IMR-90 (cell line): ENCODE data around the gene DHDH. TPM values are rescaled to one million over a fixed set of nuclear protein-coding genes. Genes with fewer than 3 reads are reported as not detected.

Experiments used
- ATAC-seq: fragments of 200-7000 bp; cut with Tn5 transposase; 2 replicates; pipeline ENCODE4 v1.9.1; 2020; ENCODE audit warnings: low read depth, mild to moderate bottlenecking, moderate library complexity
- BruUV-seq: library from RNA; stranded (reverse); fragments of 400-500 nt; replicated peaks from 2 replicates; lab custom pipeline; 2021; lab: Mats Ljungman, UMichigan
- CTCF ChIA-PET: fragments of 300-600 bp; formaldehyde crosslinking; extraction: SDS; loops from one replicate; lab custom pipeline; 2021; ENCODE audit warnings: antibody characterized with exemption; lab: Yijun Ruan, JAX
- POLR2A ChIA-PET: fragments of 300-600 bp; sonication (Branson Sonifier 250); formaldehyde crosslinking; loops from one replicate; lab custom pipeline; 2022; ENCODE audit warnings: antibody characterized with exemption; ENCODE audit not compliant: unreplicated experiment; lab: Charles Lee
- DNase-seq: peaks from one replicate; pipeline ENCODE4 v3.0.0; 2013
- H2AFZ ChIP-seq: replicated peaks from 2 replicates; pipeline ENCODE3; 2013; ENCODE audit warnings: low read length, mild to moderate bottlenecking; ENCODE audit not compliant: poor library complexity
- H2AK5ac ChIP-seq: 2 replicates; pipeline ENCODE4 v1.6.1; 2013; ENCODE audit warnings: low read depth, low read length, inconsistent platforms
- H2AK9ac ChIP-seq: replicated peaks from 2 replicates; pipeline ENCODE3; 2013; ENCODE audit warnings: mild to moderate bottlenecking, low read depth, low read length, moderate library complexity; ENCODE audit not compliant: poor library complexity
- H2BK120ac ChIP-seq: 2 replicates; pipeline ENCODE4 v1.6.1; 2013; ENCODE audit warnings: low read depth, low read length, inconsistent platforms
- H2BK15ac ChIP-seq: 3 replicates; pipeline ENCODE4 v1.6.1; 2013; ENCODE audit warnings: low read depth, low read length, inconsistent platforms
- H2BK20ac ChIP-seq: 2 replicates; pipeline ENCODE4 v1.6.1; 2013; ENCODE audit warnings: low read depth, mild to moderate bottlenecking, inconsistent platforms, low read length, moderate library complexity
- H2BK5ac ChIP-seq: 2 replicates; pipeline ENCODE4 v1.6.1; 2013; ENCODE audit warnings: mild to moderate bottlenecking, low read depth, low read length, inconsistent platforms; ENCODE audit not compliant: poor library complexity, severe bottlenecking
- H3K14ac ChIP-seq: replicated peaks from 2 replicates; pipeline ENCODE4 v1.6.1; 2013; ENCODE audit warnings: low read depth, low read length, inconsistent platforms
- H3K18ac ChIP-seq: 2 replicates; pipeline ENCODE4 v1.6.1; 2013; ENCODE audit warnings: low read depth, low read length, control low read depth
- H3K23ac ChIP-seq: 2 replicates; pipeline ENCODE4 v1.6.1; 2013; ENCODE audit warnings: low read depth, low read length, inconsistent platforms
- H3K27ac ChIP-seq: 2 replicates; pipeline ENCODE4 v1.5.1; 2013; ENCODE audit warnings: mild to moderate bottlenecking, control low read depth, low read length; ENCODE audit not compliant: insufficient read depth
- H3K27me3 ChIP-seq: 2 replicates; pipeline ENCODE4 v1.6.1; 2013; ENCODE audit warnings: low read length; ENCODE audit not compliant: control insufficient read depth, insufficient read depth
- H3K36me3 ChIP-seq: 2 replicates; pipeline ENCODE4 v1.6.1; 2013; ENCODE audit warnings: low read length, mixed read lengths; ENCODE audit not compliant: control insufficient read depth, insufficient read depth
- H3K4ac ChIP-seq: 2 replicates; pipeline ENCODE4 v1.6.1; 2013; ENCODE audit warnings: low read depth, low read length, inconsistent platforms
- H3K4me1 ChIP-seq: 2 replicates; pipeline ENCODE4 v1.6.1; 2013; ENCODE audit warnings: low read length, mixed read lengths; ENCODE audit not compliant: control insufficient read depth, insufficient read depth
- H3K4me2 ChIP-seq: 2 replicates; pipeline ENCODE4 v1.6.1; 2013; ENCODE audit warnings: low read depth, mild to moderate bottlenecking, control low read depth, low read length, moderate library complexity
- H3K4me3 ChIP-seq: 2 replicates; pipeline ENCODE4 v1.5.1; 2013; ENCODE audit warnings: low read depth, mild to moderate bottlenecking, control low read depth, low read length, moderate library complexity; ENCODE audit not compliant: insufficient read depth
- H3K56ac ChIP-seq: 2 replicates; pipeline ENCODE4 v1.6.1; 2013; ENCODE audit warnings: low read length, inconsistent platforms; ENCODE audit not compliant: insufficient read depth; ENCODE audit errors: extremely low read depth
- H3K79me1 ChIP-seq, 2 experiments: 2 replicates each; pipeline ENCODE4 v1.6.1; 2013; ENCODE audit warnings: low read length in 2 of 2, inconsistent platforms in 1 of 2, low read depth in 1 of 2
- H3K9ac ChIP-seq: 2 replicates; pipeline ENCODE4 v1.6.1; 2013; ENCODE audit warnings: low read depth, low read length, control low read depth
- H3K9me1 ChIP-seq: 2 replicates; pipeline ENCODE4 v1.6.1; 2013; ENCODE audit warnings: low read length, inconsistent platforms; ENCODE audit not compliant: insufficient read depth
- H3K9me3 ChIP-seq: 2 replicates; pipeline ENCODE4 v1.6.1; 2013; ENCODE audit warnings: low read length; ENCODE audit not compliant: control insufficient read depth, insufficient read depth
- H4K20me1 ChIP-seq: 2 replicates; pipeline ENCODE4 v1.6.1; 2013; ENCODE audit warnings: low read length, inconsistent platforms; ENCODE audit not compliant: insufficient read depth
- H4K5ac ChIP-seq: 2 replicates; pipeline ENCODE4 v1.6.1; 2013; ENCODE audit warnings: mild to moderate bottlenecking, low read depth, low read length, control low read depth
- H4K8ac ChIP-seq, 2 experiments: 2 replicates each; pipeline ENCODE4 v1.6.1; 2013; ENCODE audit warnings: low read depth in 2 of 2, low read length in 2 of 2, control low read depth in 1 of 2, inconsistent platforms in 1 of 2
- H4K91ac ChIP-seq: 2 replicates; pipeline ENCODE4 v1.6.1; 2013; ENCODE audit warnings: low read depth, low read length, inconsistent platforms; ENCODE audit not compliant: insufficient read depth
- BHLHE40 ChIP-seq: fragments of 150-350 bp; IDR thresholded peaks from 2 replicates; pipeline ENCODE4 v1.6.1; 2016; ENCODE audit warnings: mild to moderate bottlenecking, low read depth, low read length
- CHD1 ChIP-seq: IDR thresholded peaks from 2 replicates; pipeline ENCODE4 v1.6.1; 2012; ENCODE audit warnings: low read depth, low read length, improper control_type of control experiment
- FOS ChIP-seq: fragments of 150-350 bp; IDR thresholded peaks from 2 replicates; pipeline ENCODE4 v1.6.1; 2016; ENCODE audit warnings: low read depth, low read length
- MAFK ChIP-seq: IDR thresholded peaks from 2 replicates; pipeline ENCODE4 v1.6.1; 2012; ENCODE audit warnings: low read depth, low read length, improper control_type of control experiment
- POLR2A ChIP-seq: IDR thresholded peaks from 2 replicates; pipeline ENCODE4 v1.6.1; 2012; ENCODE audit warnings: mild to moderate bottlenecking, low read depth, low read length
- RAD21 ChIP-seq: IDR thresholded peaks from 2 replicates; pipeline ENCODE4 v1.6.1; 2012; ENCODE audit warnings: low read length, improper control_type of control experiment
- USF2 ChIP-seq: fragments of 150-350 bp; IDR thresholded peaks from 2 replicates; pipeline ENCODE4 v1.6.1; 2017; ENCODE audit warnings: mild to moderate bottlenecking, antibody characterized with exemption, low read length, low read depth
- WGBS, 2 experiments: methylation state at CpG; one replicate each; pipeline versions ENCODE4 v1.1.5 to v1.1.7; 2013; ENCODE audit warnings: missing lambda C conversion rate in 2 of 2; ENCODE audit not compliant: insufficient read length in 1 of 2; ENCODE audit errors: extremely low coverage in 2 of 2; 5-methylcytosine and 5-hydroxymethylcytosine counted together
- dilution Hi-C: fragments of 300-500 bp; cut with HindIII; formaldehyde crosslinking; loops from one replicate; pipeline ENCODE4 v1.14.3; 2018; ENCODE audit warnings: low sequenced_read_pairs; ENCODE audit not compliant: unreplicated experiment
- in situ Hi-C: fragments of 300-500 bp; cut with MboI; formaldehyde crosslinking; loops from 3 replicates; pipeline ENCODE4 v1.14.3; 2019; ENCODE audit warnings: low sequenced_read_pairs, inconsistent platforms, mixed read lengths
- intact Hi-C: fragments of 100-400 bp; cut with micrococcal nuclease; formaldehyde crosslinking; loops from 2 replicates; pipeline ENCODE4 v1.10.0; 2022
- polyA plus RNA-seq, 3 experiments: library from polyadenylated mRNA; depleted of rRNA; stranded (reverse); fragments of >200 nt; gene quantifications; 2 replicates each; pipeline ENCODE4 v1.2.3, GENCODE V29; 2012; ENCODE audit warnings: low replicate concordance in 1 of 3
- total RNA-seq: library from RNA; depleted of rRNA; stranded (reverse); fragments of >200 nt; gene quantifications from 2 replicates; pipeline ENCODE4 v1.2.3, GENCODE V29; 2012
- TF ChIP-seq, protein P1 (sequence below): fragments of 150-350 bp; IDR thresholded peaks from 2 replicates; pipeline ENCODE4 v1.6.1; 2016; ENCODE audit warnings: low read depth, mild to moderate bottlenecking, low read length, moderate library complexity, borderline replicate concordance

The DHDH gene
- total and polyA plus RNA-seq, 2 of the 4 experiments (the other 2 are of a cell fraction), result 0.36 to 0.53 TPM

- Histone ChIP-seq H2AFZ (no peak overlapping the region), H2AK9ac (no peak overlapping the region), H3K79me1 (peaks cover 20 to 52% of the 10 kb centered on the region in 2 experiments), H3K4me1 (peaks cover 2% of the 10 kb centered on the region; the same call in 1 of the 2 replicates), H4K5ac (no peak overlapping the region), H2BK5ac (no peak overlapping the region), H3K4me3 (no peak overlapping the region), H3K9ac (no peak overlapping the region), H2AK5ac (no peak overlapping the region), H3K14ac (no peak overlapping the region), H2BK20ac (no peak overlapping the region), H3K9me3 (no peaks in the 10 kb centered on the region), H3K27me3 (no peaks in the 10 kb centered on the region), H3K36me3 (peaks cover 45% of the 10 kb centered on the region), H3K56ac (no peak overlapping the region), H3K9me1 (peaks cover 12% of the 10 kb centered on the region), H4K8ac (no peak overlapping the region), H4K91ac (no peak overlapping the region), H3K4me2 (no peak overlapping the region), H2BK15ac (no peak overlapping the region), H3K4ac (no peak overlapping the region), H3K18ac (no peak overlapping the region), H4K20me1 (peaks cover 2% of the 10 kb centered on the region; the same call in 1 of the 2 replicates), H3K23ac (no peak overlapping the region), H2BK120ac (no peak overlapping the region), H3K27ac (no peak overlapping the region)
- BruUV-seq, result no TSS peak
- DNase-seq (no peak), ATAC-seq (no peak)
- ChIA-PET CTCF (interaction anchor here (0.6 kb wide), 1 partner anchor 12 kb away, joined by 4 read pairs; no protein-coding TSS in a partner anchor), POLR2A (no interaction called here)
- TF ChIP-seq POLR2A, result no peak
- no peak for TF ChIP-seq USF2
- no peak for TF ChIP-seq BHLHE40
- TF ChIP-seq MAFK, result no peak
- no peak for TF ChIP-seq RAD21
- no peak for TF ChIP-seq FOS
- TF ChIP-seq, protein P1, sequence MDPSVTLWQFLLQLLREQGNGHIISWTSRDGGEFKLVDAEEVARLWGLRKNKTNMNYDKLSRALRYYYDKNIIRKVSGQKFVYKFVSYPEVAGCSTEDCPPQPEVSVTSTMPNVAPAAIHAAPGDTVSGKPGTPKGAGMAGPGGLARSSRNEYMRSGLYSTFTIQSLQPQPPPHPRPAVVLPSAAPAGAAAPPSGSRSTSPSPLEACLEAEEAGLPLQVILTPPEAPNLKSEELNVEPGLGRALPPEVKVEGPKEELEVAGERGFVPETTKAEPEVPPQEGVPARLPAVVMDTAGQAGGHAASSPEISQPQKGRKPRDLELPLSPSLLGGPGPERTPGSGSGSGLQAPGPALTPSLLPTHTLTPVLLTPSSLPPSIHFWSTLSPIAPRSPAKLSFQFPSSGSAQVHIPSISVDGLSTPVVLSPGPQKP, result no peak
- TF ChIP-seq CHD1, result no peak
- intact Hi-C loops, result no loop called here
- in situ Hi-C loops, result no loop called here
- 79% methylated on average over 4 of the region's 14 CpGs; no CpG with 5 or more reads in 1 of the 2 experiments for WGBS, 2 experiments
- dilution Hi-C loops, result no loop called here
Observed at GRCh38 chr19:48905664-48906063, 27.8 kb upstream of the DHDH start.
